Measurements from ENCODE around the gene SMYD3.
A peak's percentile ranks its signal among the peaks of the same experiment; 100 is the strongest.

- TF ChIP-seq, protein P1, sequence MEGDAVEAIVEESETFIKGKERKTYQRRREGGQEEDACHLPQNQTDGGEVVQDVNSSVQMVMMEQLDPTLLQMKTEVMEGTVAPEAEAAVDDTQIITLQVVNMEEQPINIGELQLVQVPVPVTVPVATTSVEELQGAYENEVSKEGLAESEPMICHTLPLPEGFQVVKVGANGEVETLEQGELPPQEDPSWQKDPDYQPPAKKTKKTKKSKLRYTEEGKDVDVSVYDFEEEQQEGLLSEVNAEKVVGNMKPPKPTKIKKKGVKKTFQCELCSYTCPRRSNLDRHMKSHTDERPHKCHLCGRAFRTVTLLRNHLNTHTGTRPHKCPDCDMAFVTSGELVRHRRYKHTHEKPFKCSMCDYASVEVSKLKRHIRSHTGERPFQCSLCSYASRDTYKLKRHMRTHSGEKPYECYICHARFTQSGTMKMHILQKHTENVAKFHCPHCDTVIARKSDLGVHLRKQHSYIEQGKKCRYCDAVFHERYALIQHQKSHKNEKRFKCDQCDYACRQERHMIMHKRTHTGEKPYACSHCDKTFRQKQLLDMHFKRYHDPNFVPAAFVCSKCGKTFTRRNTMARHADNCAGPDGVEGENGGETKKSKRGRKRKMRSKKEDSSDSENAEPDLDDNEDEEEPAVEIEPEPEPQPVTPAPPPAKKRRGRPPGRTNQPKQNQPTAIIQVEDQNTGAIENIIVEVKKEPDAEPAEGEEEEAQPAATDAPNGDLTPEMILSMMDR (IDR thresholded peaks at IDR 0.05): peak; percentile 67 to 89 (median 80)
- no peak for TF ChIP-seq POLR2A (IDR thresholded peaks at IDR 0.05)
These were observed 504.2 kb downstream of the SMYD3 start for GRCh38 chr1:246002725-246003441.
